ENCODE data around the gene ITGA11. TPM values are rescaled to one million over a fixed set of nuclear protein-coding genes. Genes with fewer than 3 reads are reported as not detected.

ITGA11 gene
- total and polyA plus RNA-seq, 2 of the 4 experiments (the other 2 are of a cell fraction): 4.1 to 6.6 TPM

- TF ChIP-seq BHLHE40 (IDR thresholded peaks at IDR 0.05; ENCODE audit: low read depth, low read length): 0 out of 2 replicates have a peak, but pooled peaks have one; percentile 2
- TF ChIP-seq CHD1 (IDR thresholded peaks at IDR 0.05; ENCODE audit: low read depth, low read length): no peak
- 0 out of 2 replicates have a peak, but pooled peaks have one; percentile 18 for TF ChIP-seq FOS (IDR thresholded peaks at IDR 0.05; ENCODE audit: low read depth, low read length)
- no peak for TF ChIP-seq RFX5 (IDR thresholded peaks at IDR 0.05; ENCODE audit: low read depth, low read length)
- peak; percentile 27; the same call in 1 of the 2 replicates for TF ChIP-seq CEBPB (IDR thresholded peaks at IDR 0.05; ENCODE audit: low read depth, low read length)
- no peak for TF ChIP-seq NFE2L2 (IDR thresholded peaks at IDR 0.05; ENCODE audit: low read depth, low read length)
- no peak overlapping the region; the same call in 1 of the 2 replicates for H3K4me2 ChIP-seq (ENCODE audit: low read depth, low read length)
- 100% methylated on average over 1 of the region's 15 CpGs; no CpG with 5 or more reads in 1 of the 2 experiments for WGBS, 2 experiments (ENCODE audit: extremely low coverage in 2 of 2, insufficient read length in 1 of 2)
- ATAC-seq (ENCODE audit: low read depth) (peak; percentile 70), DNase-seq (peak; percentile 74)
- intact Hi-C loops (cut with micrococcal nuclease): no loop called here
- peak overlapping the region; percentile 89 for H3K4ac ChIP-seq (ENCODE audit: low read depth, low read length)
- H4K20me1 ChIP-seq (ENCODE audit: insufficient read depth, low read length): no peaks in the 10 kb centered on the region
- H3K56ac ChIP-seq (ENCODE audit: extremely low read depth, insufficient read depth, low read length): no peak overlapping the region
- H2BK20ac ChIP-seq (ENCODE audit: low read depth, low read length): peak overlapping the region; percentile 53
- BruUV-seq (replicated peaks): no TSS peak
- H2AK5ac ChIP-seq (ENCODE audit: low read depth, low read length): peak overlapping the region; percentile 93
- H2BK5ac ChIP-seq (ENCODE audit: low read depth, low read length, poor library complexity, severe bottlenecking): peak overlapping the region; percentile 79
- H3K27ac ChIP-seq (ENCODE audit: insufficient read depth, low read length): peak overlapping the region; percentile 69
- POLR2A ChIA-PET (ENCODE audit: unreplicated experiment): no interaction called here
- peak overlapping the region; percentile 57; the same call in 1 of the 2 replicates for H4K5ac ChIP-seq (ENCODE audit: low read depth, low read length)
- CTCF ChIA-PET: interaction anchor here (0.5 to 1.3 kb wide), 5 partner anchors 23 to 319 kb away, joined by 3 to 5 read pairs (median 3); no protein-coding TSS in a partner anchor
- H3K9me1 ChIP-seq (ENCODE audit: insufficient read depth, low read length): peaks cover 40% of the 10 kb centered on the region
- peak overlapping the region; percentile 51 for H2AFZ ChIP-seq (replicated peaks; ENCODE audit: low read length, poor library complexity)
- H3K27me3 ChIP-seq (ENCODE audit: control insufficient read depth, insufficient read depth, low read length): no peaks in the 10 kb centered on the region
- H3K23ac ChIP-seq (ENCODE audit: low read depth, low read length): peak overlapping the region; percentile 69; the same call in 1 of the 2 replicates
- dilution Hi-C loops (cut with HindIII; ENCODE audit: low sequenced_read_pairs, unreplicated experiment): no loop called here
- H2BK15ac ChIP-seq (ENCODE audit: low read depth, low read length): peak overlapping the region; percentile 85; the same call in 1 of the 3 replicates
- 0 out of 2 replicates have a peak overlapping the region, but pooled peaks have one; percentile 12 for H3K9ac ChIP-seq (ENCODE audit: low read depth, low read length)
- peak overlapping the region; percentile 90 for H2BK120ac ChIP-seq (ENCODE audit: low read depth, low read length)
- H3K4me3 ChIP-seq (ENCODE audit: insufficient read depth, low read depth, low read length): no peak overlapping the region
- peak overlapping the region; percentile 87 for H4K91ac ChIP-seq (ENCODE audit: insufficient read depth, low read depth, low read length)
- peak overlapping the region; percentile 75 for H2AK9ac ChIP-seq (replicated peaks; ENCODE audit: low read depth, low read length, poor library complexity)
- H4K8ac ChIP-seq (ENCODE audit: low read depth in 2 of 2, low read length in 2 of 2): peak overlapping the region; percentile 70 to 90
- peaks cover 0 to 42% of the 10 kb centered on the region in 2 experiments; a peak in 2 of 4 replicates for H3K79me1 ChIP-seq (ENCODE audit: low read depth in 1 of 2, low read length in 2 of 2)
- no peaks in the 10 kb centered on the region for H3K36me3 ChIP-seq (ENCODE audit: control insufficient read depth, insufficient read depth, low read length)
- peak overlapping the region; percentile 24 for H3K18ac ChIP-seq (ENCODE audit: low read depth, low read length)
- peak overlapping the region; percentile 79 for H3K14ac ChIP-seq (replicated peaks; ENCODE audit: low read depth, low read length)
- no peaks in the 10 kb centered on the region for H3K9me3 ChIP-seq (ENCODE audit: control insufficient read depth, insufficient read depth, low read length)
- H3K4me1 ChIP-seq (ENCODE audit: control insufficient read depth, insufficient read depth, low read length): peaks cover 24% of the 10 kb centered on the region
- in situ Hi-C loops (cut with MboI; ENCODE audit: low sequenced_read_pairs): no loop called here
Measured at GRCh38 chr15:68389936-68390817, 41.8 kb downstream of the ITGA11 start.

All from IMR-90 (cell line).